ENCODE measurements around the gene CREG1. TPM values are rescaled to one million over a fixed set of nuclear protein-coding genes. Genes with fewer than 3 reads are reported as not detected.

The CREG1 gene
- total and polyA plus RNA-seq, 3 experiments from 2014 or later, result 14.6 to 19.5 (median 15.3) TPM

DNA sequence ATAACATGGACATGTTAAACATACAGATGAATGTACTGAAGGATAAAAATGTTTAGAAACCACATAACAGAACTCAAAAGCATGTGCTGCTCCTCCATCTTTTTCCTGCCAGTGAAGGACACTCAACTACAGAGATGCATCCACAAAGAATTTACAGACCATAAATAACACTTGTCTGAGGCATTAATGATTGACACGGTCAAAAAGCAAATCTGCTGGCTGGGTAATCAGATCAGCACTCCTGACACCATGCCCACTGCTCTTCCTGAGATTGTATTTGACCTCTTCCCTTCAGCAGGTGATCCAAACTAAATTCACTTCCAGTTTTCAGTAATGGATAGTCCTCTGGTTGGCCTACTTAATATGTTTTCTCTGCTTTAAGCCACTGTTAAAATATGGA is 6.6 kb downstream of the CREG1 start:
- Mint-ChIP-seq H3K4me1 (peaks cover 14 to 29% (median 27%) of the 10 kb centered on the region in 3 donors), H3K4me3 (no peak overlapping the region), H3K9me3 (no peaks in the 10 kb centered on the region), H3K36me3 (peaks cover 0 to 40% (median 18%) of the 10 kb centered on the region in 3 donors), H3K27me3 (no peaks in the 10 kb centered on the region), H3K27ac (no peak overlapping the region)
- Histone ChIP-seq H3K27me3 (ENCODE audit: insufficient read depth, low read length, poor library complexity, severe bottlenecking) (no peaks in the 10 kb centered on the region), H3K4me3 (ENCODE audit: low read length) (no peak overlapping the region), H3K27ac (ENCODE audit: low read depth, low read length) (no peak overlapping the region), H3K4me1 (ENCODE audit: insufficient read depth, low read length) (peaks cover 7% of the 10 kb centered on the region), H3K36me3 (ENCODE audit: insufficient read depth, low read length) (peaks cover 12% of the 10 kb centered on the region), H3K9me3 (ENCODE audit: low read length) (no peaks in the 10 kb centered on the region)
- no peak for DNase-seq
- CTCF ChIA-PET, result interaction anchor here (1.5 to 1.6 kb wide), 3 partner anchors 11 to 76 kb away, joined by 3 read pairs; no protein-coding TSS in a partner anchor
- POLR2A ChIA-PET, result no interaction called here

GRCh38 chr1:167545349-167545748 is 8.2 kb downstream of the CREG1 start:
- ChIA-PET POLR2A (no interaction called here), CTCF (no interaction called here)
- H3K36me3 Mint-ChIP-seq, result peaks cover 0 to 47% (median 18%) of the 10 kb centered on the region in 3 donors
- no peaks in the 10 kb centered on the region for H3K27me3 Mint-ChIP-seq
- Histone ChIP-seq H3K27ac (ENCODE audit: low read depth, low read length) (no peak overlapping the region), H3K4me1 (ENCODE audit: insufficient read depth, low read length) (no peaks in the 10 kb centered on the region), H3K9me3 (ENCODE audit: low read length) (no peaks in the 10 kb centered on the region), H3K36me3 (ENCODE audit: insufficient read depth, low read length) (peaks cover 12% of the 10 kb centered on the region), H3K27me3 (ENCODE audit: insufficient read depth, low read length, poor library complexity, severe bottlenecking) (no peaks in the 10 kb centered on the region), H3K4me3 (ENCODE audit: low read length) (no peak overlapping the region)
- no peak for DNase-seq
- no peak overlapping the region for H3K4me3 Mint-ChIP-seq
- peaks cover 4 to 18% (median 16%) of the 10 kb centered on the region in 3 donors for H3K4me1 Mint-ChIP-seq
- no peaks in the 10 kb centered on the region for H3K9me3 Mint-ChIP-seq
- no peak overlapping the region for H3K27ac Mint-ChIP-seq

GRCh38 chr1:167544447-167545093 is 9.0 kb downstream of the CREG1 start:
- Mint-ChIP-seq H3K4me3 (no peak overlapping the region), H3K9me3 (no peaks in the 10 kb centered on the region), H3K36me3 (peaks cover 0 to 47% (median 18%) of the 10 kb centered on the region in 3 donors), H3K27me3 (no peaks in the 10 kb centered on the region), H3K4me1 (peaks cover 2 to 19% (median 14%) of the 10 kb centered on the region in 3 donors), H3K27ac (peak overlapping the region in 2 of 8 donors; percentile 37 to 80)
- POLR2A ChIA-PET, result no interaction called here
- CTCF ChIA-PET, result no interaction called here
- Histone ChIP-seq H3K9me3 (ENCODE audit: low read length) (no peaks in the 10 kb centered on the region), H3K27ac (ENCODE audit: low read depth, low read length) (no peak overlapping the region), H3K36me3 (ENCODE audit: insufficient read depth, low read length) (peaks cover 12% of the 10 kb centered on the region), H3K27me3 (ENCODE audit: insufficient read depth, low read length, poor library complexity, severe bottlenecking) (no peaks in the 10 kb centered on the region), H3K4me1 (ENCODE audit: insufficient read depth, low read length) (no peaks in the 10 kb centered on the region), H3K4me3 (ENCODE audit: low read length) (no peak overlapping the region)
- DNase-seq, result no peak

- no peak overlapping the region for H3K4me3 Mint-ChIP-seq
- DNase-seq, result no peak
- no peak overlapping the region for H3K27ac Mint-ChIP-seq
- CTCF ChIA-PET, result interaction anchor here (0.6 to 4.1 kb wide), 6 partner anchors 9 to 276 kb away, joined by 3 to 21 read pairs (median 4); partner anchors contain the start of gene CREG1
- H3K27ac ChIP-seq (ENCODE audit: low read depth, low read length), result no peak overlapping the region
- H3K27me3 Mint-ChIP-seq, result no peaks in the 10 kb centered on the region
- peaks cover 12% of the 10 kb centered on the region for H3K36me3 ChIP-seq (ENCODE audit: insufficient read depth, low read length)
- H3K4me3 ChIP-seq (ENCODE audit: low read length), result no peak overlapping the region
- H3K4me1 Mint-ChIP-seq, result peaks cover 4 to 22% (median 19%) of the 10 kb centered on the region in 3 donors
- POLR2A ChIA-PET, result no interaction called here
- no peaks in the 10 kb centered on the region for H3K9me3 Mint-ChIP-seq
- H3K9me3 ChIP-seq (ENCODE audit: low read length), result no peaks in the 10 kb centered on the region
- no peaks in the 10 kb centered on the region for H3K27me3 ChIP-seq (ENCODE audit: insufficient read depth, low read length, poor library complexity, severe bottlenecking)
- peaks cover 0 to 47% (median 18%) of the 10 kb centered on the region in 3 donors for H3K36me3 Mint-ChIP-seq
- H3K4me1 ChIP-seq (ENCODE audit: insufficient read depth, low read length), result no peaks in the 10 kb centered on the region
Observed at GRCh38 chr1:167543199-167543990, 10.2 kb downstream of the CREG1 start.

DNA sequence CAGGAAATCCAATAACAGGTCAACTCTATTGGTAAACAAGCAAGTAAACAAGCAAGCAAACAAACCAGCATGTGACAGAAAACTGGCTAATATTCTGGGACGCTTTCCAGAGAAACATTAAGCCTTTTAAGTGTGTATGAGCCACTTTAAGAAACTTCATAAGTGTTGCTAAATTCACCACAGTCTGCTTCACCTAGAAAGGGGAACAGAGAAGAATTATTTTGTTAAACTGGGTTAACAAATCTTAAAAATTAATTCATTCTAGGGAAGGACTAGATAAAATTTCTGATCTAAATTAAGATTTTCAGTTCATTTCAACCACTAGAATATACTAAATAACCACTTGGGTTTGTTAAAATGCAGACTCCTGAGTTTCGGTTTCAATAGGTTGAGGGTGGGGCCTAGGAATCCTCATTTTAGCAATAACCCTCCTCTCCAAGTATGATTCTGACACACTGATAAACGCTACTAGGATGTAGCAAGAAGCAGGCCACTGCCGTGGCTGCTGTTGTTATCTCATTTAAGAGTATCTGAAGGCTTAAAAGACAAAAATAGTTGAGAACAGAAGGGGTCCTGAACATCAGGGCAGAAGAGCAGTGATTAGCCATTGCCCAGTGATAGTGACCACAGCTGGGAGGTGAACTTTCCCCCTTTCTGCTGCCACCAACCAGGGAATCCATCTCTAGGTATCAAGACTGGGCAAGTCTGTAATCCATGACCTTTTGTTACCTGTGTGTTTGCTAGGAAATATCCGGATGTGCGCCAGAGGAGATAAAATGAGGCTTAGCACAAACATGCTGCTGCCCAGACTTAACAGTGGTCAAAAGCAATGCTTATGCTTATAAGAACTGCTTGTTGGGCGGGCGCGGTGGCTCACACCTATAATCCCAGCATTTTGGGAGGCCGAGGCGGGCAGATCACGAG is 11.2 kb downstream of the CREG1 start:
- H3K4me3 Mint-ChIP-seq, result no peak overlapping the region
- peaks cover 4 to 22% (median 19%) of the 10 kb centered on the region in 3 donors for H3K4me1 Mint-ChIP-seq
- Histone ChIP-seq H3K9me3 (ENCODE audit: low read length) (no peaks in the 10 kb centered on the region), H3K27me3 (ENCODE audit: insufficient read depth, low read length, poor library complexity, severe bottlenecking) (no peaks in the 10 kb centered on the region), H3K4me3 (ENCODE audit: low read length) (no peak overlapping the region), H3K4me1 (ENCODE audit: insufficient read depth, low read length) (no peaks in the 10 kb centered on the region), H3K27ac (ENCODE audit: low read depth, low read length) (no peak overlapping the region), H3K36me3 (ENCODE audit: insufficient read depth, low read length) (peaks cover 12% of the 10 kb centered on the region)
- H3K27ac Mint-ChIP-seq, result no peak overlapping the region
- H3K9me3 Mint-ChIP-seq, result no peaks in the 10 kb centered on the region
- CTCF ChIA-PET, result interaction anchor here (0.9 to 4.1 kb wide), 8 partner anchors 8 to 275 kb away, joined by 3 to 24 read pairs (median 8); partner anchors contain the start of genes CD247 and CREG1
- H3K27me3 Mint-ChIP-seq, result no peaks in the 10 kb centered on the region
- POLR2A ChIA-PET, result interaction anchor here (0.6 kb wide), 1 partner anchor 265 kb away, joined by 3 read pairs; no protein-coding TSS in a partner anchor
- peaks cover 0 to 40% (median 14%) of the 10 kb centered on the region in 3 donors for H3K36me3 Mint-ChIP-seq
- DNase-seq, result no peak

DNA sequence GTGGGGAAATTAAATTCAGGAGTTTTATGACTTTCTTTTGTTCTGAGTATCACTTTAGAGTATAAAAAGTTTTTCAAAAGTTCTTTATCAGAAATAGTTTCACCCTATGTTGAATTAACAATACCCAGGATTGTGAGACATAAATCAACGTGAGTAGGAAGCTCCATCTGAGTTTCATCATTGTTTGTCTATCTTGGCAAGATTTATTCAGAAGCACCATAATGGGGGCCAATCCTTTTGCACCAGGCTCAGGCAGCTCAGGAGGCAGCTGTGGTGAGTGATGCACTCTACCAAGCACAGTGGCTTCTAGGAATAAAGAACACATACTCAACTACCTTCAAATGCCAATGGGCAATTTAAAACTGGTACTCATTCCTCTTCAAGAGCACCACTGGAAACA is 12.0 kb downstream of the CREG1 start:
- H3K9me3 Mint-ChIP-seq, result no peaks in the 10 kb centered on the region
- H3K27me3 Mint-ChIP-seq, result no peaks in the 10 kb centered on the region
- H3K36me3 Mint-ChIP-seq, result peaks cover 0 to 33% (median 10%) of the 10 kb centered on the region in 3 donors
- DNase-seq, result no peak
- no peak overlapping the region for H3K4me3 ChIP-seq (ENCODE audit: low read length)
- CTCF ChIA-PET, result interaction anchor here (0.9 to 4.1 kb wide), 13 partner anchors 9 to 274 kb away, joined by 3 to 24 read pairs (median 7); partner anchors contain the start of genes CD247 and CREG1
- H3K4me3 Mint-ChIP-seq, result no peak overlapping the region
- H3K27me3 ChIP-seq (ENCODE audit: insufficient read depth, low read length, poor library complexity, severe bottlenecking), result no peaks in the 10 kb centered on the region
- no peaks in the 10 kb centered on the region for H3K9me3 ChIP-seq (ENCODE audit: low read length)
- POLR2A ChIA-PET, result interaction anchor here (0.6 kb wide), 1 partner anchor 266 kb away, joined by 3 read pairs; no protein-coding TSS in a partner anchor
- H3K4me1 Mint-ChIP-seq, result peaks cover 4 to 22% (median 19%) of the 10 kb centered on the region in 3 donors
- H3K27ac Mint-ChIP-seq, result no peak overlapping the region
- H3K36me3 ChIP-seq (ENCODE audit: insufficient read depth, low read length), result peaks cover 12% of the 10 kb centered on the region
- H3K27ac ChIP-seq (ENCODE audit: low read depth, low read length), result no peak overlapping the region
- no peaks in the 10 kb centered on the region for H3K4me1 ChIP-seq (ENCODE audit: insufficient read depth, low read length)

DNA sequence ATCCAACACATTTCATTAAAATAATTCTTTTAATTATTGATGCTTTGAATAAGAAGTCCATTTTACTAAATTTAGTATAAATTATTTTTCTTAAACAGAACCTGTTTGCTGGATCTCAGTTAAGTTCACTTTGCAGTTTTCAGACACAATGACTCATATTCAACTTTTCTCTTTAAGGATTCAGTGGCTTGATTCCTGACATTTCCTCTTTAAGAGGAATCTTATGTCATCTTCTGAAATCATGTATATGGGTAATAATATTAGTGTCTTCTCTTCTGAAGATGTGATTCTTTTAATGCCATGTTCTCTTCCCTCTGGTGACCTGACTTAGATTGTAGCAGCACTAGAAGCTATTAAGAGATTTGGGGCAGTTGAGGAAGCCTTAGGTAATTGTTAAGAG is 12.6 kb downstream of the CREG1 start:
- Histone ChIP-seq H3K4me1 (ENCODE audit: insufficient read depth, low read length) (no peaks in the 10 kb centered on the region), H3K9me3 (ENCODE audit: low read length) (no peaks in the 10 kb centered on the region), H3K4me3 (ENCODE audit: low read length) (no peak overlapping the region), H3K36me3 (ENCODE audit: insufficient read depth, low read length) (peaks cover 10% of the 10 kb centered on the region), H3K27me3 (ENCODE audit: insufficient read depth, low read length, poor library complexity, severe bottlenecking) (no peaks in the 10 kb centered on the region), H3K27ac (ENCODE audit: low read depth, low read length) (no peak overlapping the region)
- DNase-seq, result no peak
- Mint-ChIP-seq H3K4me3 (no peak overlapping the region), H3K4me1 (peaks cover 4 to 22% (median 19%) of the 10 kb centered on the region in 3 donors), H3K36me3 (peaks cover 0 to 30% (median 10%) of the 10 kb centered on the region in 3 donors), H3K27me3 (no peaks in the 10 kb centered on the region), H3K27ac (no peak overlapping the region), H3K9me3 (no peaks in the 10 kb centered on the region)
- POLR2A ChIA-PET, result no interaction called here
- CTCF ChIA-PET, result interaction anchor here (0.7 to 4.1 kb wide), 22 partner anchors 8 to 276 kb away, joined by 3 to 24 read pairs (median 6); partner anchors contain the start of genes CD247 and CREG1
